ENCODE measurements around the gene TBX20. TPM values are rescaled to one million over a fixed set of nuclear protein-coding genes. Genes with fewer than 3 reads are reported as not detected.
"Not testable (repeated sequence)": the region's sequence is repeated elsewhere in the genome, so short reads cannot be mapped to it uniquely, and the experiment has no call there.

Gene TBX20
- polyA plus RNA-seq, 3 donors, result not detected

GRCh38 chr7:35215063-35215462, 38.8 kb downstream of the TBX20 start:
- H3K4me3 ChIP-seq (replicated peaks in 1 of 3; ENCODE audit: low read depth in 2 of 3, low read length in 3 of 3); intact Hi-C loops (cut with micrococcal nuclease); H4K20me1 ChIP-seq (ENCODE audit: insufficient read depth, low read length); H3K27me3 Mint-ChIP-seq (ENCODE audit: low read depth in 3 of 3); H3K36me3 ChIP-seq (replicated peaks in 1 of 2; ENCODE audit: control insufficient read depth in 1 of 2, insufficient read depth in 2 of 2, low read length in 2 of 2); H3K9ac ChIP-seq (ENCODE audit: insufficient read depth, low read length, poor library complexity, severe bottlenecking); H3K4me2 ChIP-seq (replicated peaks; ENCODE audit: extremely low read depth, low read length, poor library complexity, severe bottlenecking); H3K4me1 Mint-ChIP-seq; H2AFZ ChIP-seq (ENCODE audit: insufficient read depth, low read depth, low read length, poor library complexity, severe bottlenecking); H3K27ac ChIP-seq (ENCODE audit: low read depth in 1 of 2, low read length in 2 of 2); H3K36me3 Mint-ChIP-seq; H3K27ac Mint-ChIP-seq; H3K9me3 ChIP-seq (replicated peaks in 1 of 2; ENCODE audit: control insufficient read depth in 1 of 2, insufficient read depth in 1 of 2, low read length in 2 of 2); H3K9me3 Mint-ChIP-seq; H3K27me3 ChIP-seq (ENCODE audit: control insufficient read depth in 2 of 2, insufficient read depth in 2 of 2, low read length in 2 of 2); H3K4me1 ChIP-seq (ENCODE audit: control insufficient read depth in 1 of 2, insufficient read depth in 2 of 2, low read length in 2 of 2); H3K4me3 Mint-ChIP-seq; H3K79me2 ChIP-seq (ENCODE audit: insufficient read depth, low read length); DNase-seq: not testable (repeated sequence)
- no CpG with 5 or more reads among the region's 3 CpGs for WGBS (ENCODE audit: insufficient coverage)

DNA sequence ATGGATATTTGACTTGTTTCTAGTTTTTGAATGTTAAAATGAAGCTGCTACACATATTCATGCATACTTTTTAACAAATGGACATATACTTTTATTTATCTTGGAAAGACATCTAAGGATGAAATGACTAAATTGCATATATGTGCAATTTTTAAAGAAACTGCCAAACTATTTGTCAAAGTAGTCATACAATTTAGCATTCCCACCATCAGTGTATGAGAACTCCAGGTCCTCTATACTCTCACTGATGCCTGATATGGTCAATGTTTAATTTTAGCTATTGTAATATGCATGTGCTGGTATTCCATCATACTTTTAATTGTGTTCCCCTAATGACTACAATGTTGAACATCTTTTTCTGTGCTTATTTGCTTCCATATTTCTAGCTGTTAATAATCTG, 47.0 kb downstream of the TBX20 start:
- H2AFZ ChIP-seq (ENCODE audit: insufficient read depth, low read depth, low read length, poor library complexity, severe bottlenecking); H4K20me1 ChIP-seq (ENCODE audit: insufficient read depth, low read length); H3K4me3 ChIP-seq (replicated peaks in 1 of 3; ENCODE audit: low read depth in 2 of 3, low read length in 3 of 3); intact Hi-C loops (cut with micrococcal nuclease); H3K79me2 ChIP-seq (ENCODE audit: insufficient read depth, low read length); H3K27me3 Mint-ChIP-seq (ENCODE audit: low read depth in 3 of 3); H3K27ac ChIP-seq (ENCODE audit: low read depth in 1 of 2, low read length in 2 of 2); H3K4me3 Mint-ChIP-seq; H3K36me3 Mint-ChIP-seq; DNase-seq; H3K9me3 Mint-ChIP-seq; H3K27me3 ChIP-seq (ENCODE audit: control insufficient read depth in 2 of 2, insufficient read depth in 2 of 2, low read length in 2 of 2); H3K27ac Mint-ChIP-seq; H3K4me1 ChIP-seq (ENCODE audit: control insufficient read depth in 1 of 2, insufficient read depth in 2 of 2, low read length in 2 of 2); H3K4me2 ChIP-seq (replicated peaks; ENCODE audit: extremely low read depth, low read length, poor library complexity, severe bottlenecking); H3K9me3 ChIP-seq (replicated peaks in 1 of 2; ENCODE audit: control insufficient read depth in 1 of 2, insufficient read depth in 1 of 2, low read length in 2 of 2); H3K9ac ChIP-seq (ENCODE audit: insufficient read depth, low read length, poor library complexity, severe bottlenecking); H3K36me3 ChIP-seq (replicated peaks in 1 of 2; ENCODE audit: control insufficient read depth in 1 of 2, insufficient read depth in 2 of 2, low read length in 2 of 2); H3K4me1 Mint-ChIP-seq: not testable (repeated sequence)

DNA sequence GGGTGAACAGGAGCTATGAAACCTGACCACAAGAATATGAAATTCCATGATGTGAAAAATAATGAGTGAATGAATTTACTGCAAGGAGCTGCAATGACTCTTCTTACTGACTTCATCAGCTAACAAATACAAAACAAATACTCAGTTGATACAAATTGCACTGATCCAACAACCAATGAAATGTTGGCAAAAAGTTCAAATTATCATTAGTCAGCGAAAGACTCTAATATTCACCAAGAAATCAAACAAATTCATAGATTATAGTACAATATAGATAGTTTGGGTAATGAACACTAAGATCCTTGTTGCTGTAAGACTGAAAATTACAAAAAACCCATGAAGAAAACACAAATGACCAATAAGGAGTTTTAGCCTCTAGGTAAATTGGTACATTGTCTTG, 49.0 kb downstream of the TBX20 start:
- H3K9ac ChIP-seq (ENCODE audit: insufficient read depth, low read length, poor library complexity, severe bottlenecking); H4K20me1 ChIP-seq (ENCODE audit: insufficient read depth, low read length); H3K27me3 Mint-ChIP-seq (ENCODE audit: low read depth in 3 of 3); H3K36me3 ChIP-seq (replicated peaks in 1 of 2; ENCODE audit: control insufficient read depth in 1 of 2, insufficient read depth in 2 of 2, low read length in 2 of 2); H3K27ac Mint-ChIP-seq; H3K4me1 ChIP-seq (ENCODE audit: control insufficient read depth in 1 of 2, insufficient read depth in 2 of 2, low read length in 2 of 2); H3K27me3 ChIP-seq (ENCODE audit: control insufficient read depth in 2 of 2, insufficient read depth in 2 of 2, low read length in 2 of 2); H3K9me3 ChIP-seq (replicated peaks in 1 of 2; ENCODE audit: control insufficient read depth in 1 of 2, insufficient read depth in 1 of 2, low read length in 2 of 2); H3K27ac ChIP-seq (ENCODE audit: low read depth in 1 of 2, low read length in 2 of 2); H3K9me3 Mint-ChIP-seq; H3K4me1 Mint-ChIP-seq; H2AFZ ChIP-seq (ENCODE audit: insufficient read depth, low read depth, low read length, poor library complexity, severe bottlenecking); DNase-seq; intact Hi-C loops (cut with micrococcal nuclease); H3K36me3 Mint-ChIP-seq; H3K79me2 ChIP-seq (ENCODE audit: insufficient read depth, low read length); H3K4me3 Mint-ChIP-seq; H3K4me3 ChIP-seq (replicated peaks in 1 of 3; ENCODE audit: low read depth in 2 of 3, low read length in 3 of 3); H3K4me2 ChIP-seq (replicated peaks; ENCODE audit: extremely low read depth, low read length, poor library complexity, severe bottlenecking): not testable (repeated sequence)
- no CpG with 5 or more reads among the region's 1 CpG for WGBS (ENCODE audit: insufficient coverage)

DNA sequence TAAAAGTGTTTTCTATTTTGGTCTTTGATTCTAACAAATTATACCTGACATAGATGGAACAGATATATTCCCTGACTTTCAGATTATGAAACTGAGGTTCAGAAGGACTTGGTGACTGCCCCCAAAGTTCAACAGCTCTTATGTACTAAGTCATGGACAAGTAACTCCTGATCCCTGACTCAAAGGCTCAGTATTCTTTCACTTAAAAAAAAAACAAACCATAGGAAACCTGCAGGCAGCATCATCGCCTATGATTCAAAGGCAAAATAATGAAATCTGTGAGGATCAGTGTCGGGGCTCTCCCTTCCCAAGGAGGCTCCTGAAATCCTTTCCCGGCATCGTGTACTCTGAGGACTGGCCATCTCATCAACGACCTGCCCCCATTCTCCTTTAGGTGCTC, 49.9 kb downstream of the TBX20 start:
- H3K36me3 Mint-ChIP-seq, result not testable (repeated sequence)

More for the DNA sequence above, 49.9 kb downstream of the TBX20 start:
- H3K36me3 ChIP-seq (replicated peaks in 1 of 2; ENCODE audit: control insufficient read depth in 1 of 2, insufficient read depth in 2 of 2, low read length in 2 of 2); H3K27ac Mint-ChIP-seq; intact Hi-C loops (cut with micrococcal nuclease); H4K20me1 ChIP-seq (ENCODE audit: insufficient read depth, low read length); H3K9ac ChIP-seq (ENCODE audit: insufficient read depth, low read length, poor library complexity, severe bottlenecking); H3K9me3 ChIP-seq (replicated peaks in 1 of 2; ENCODE audit: control insufficient read depth in 1 of 2, insufficient read depth in 1 of 2, low read length in 2 of 2); DNase-seq; H3K4me2 ChIP-seq (replicated peaks; ENCODE audit: extremely low read depth, low read length, poor library complexity, severe bottlenecking); H3K4me3 Mint-ChIP-seq; H3K4me3 ChIP-seq (replicated peaks in 1 of 3; ENCODE audit: low read depth in 2 of 3, low read length in 3 of 3); H3K79me2 ChIP-seq (ENCODE audit: insufficient read depth, low read length); H3K4me1 ChIP-seq (ENCODE audit: control insufficient read depth in 1 of 2, insufficient read depth in 2 of 2, low read length in 2 of 2); H3K27ac ChIP-seq (ENCODE audit: low read depth in 1 of 2, low read length in 2 of 2); H2AFZ ChIP-seq (ENCODE audit: insufficient read depth, low read depth, low read length, poor library complexity, severe bottlenecking); H3K27me3 Mint-ChIP-seq (ENCODE audit: low read depth in 3 of 3); H3K27me3 ChIP-seq (ENCODE audit: control insufficient read depth in 2 of 2, insufficient read depth in 2 of 2, low read length in 2 of 2); H3K4me1 Mint-ChIP-seq; H3K9me3 Mint-ChIP-seq: not testable (repeated sequence)
- WGBS (ENCODE audit: insufficient coverage), result no CpG with 5 or more reads among the region's 5 CpGs

Data from CD14-positive monocyte (primary cell).